ENCODE data around the gene SCGB3A1. TPM values are rescaled to one million over a fixed set of nuclear protein-coding genes. Genes with fewer than 3 reads are reported as not detected.

The SCGB3A1 gene
- total and polyA plus RNA-seq, 2 donors (not counting 1 experiment from before 2014, with no cell fraction given), result not detected

- TF ChIP-seq CTCF (IDR thresholded peaks at IDR 0.05) (no peak), EZH2 (IDR thresholded peaks at IDR 0.05; ENCODE audit: borderline replicate concordance, insufficient read depth, low read depth, low read length, poor library complexity, severe bottlenecking) (no peak)
- intact Hi-C loops (cut with micrococcal nuclease), result no loop called here
- H3K4me1 ChIP-seq (ENCODE audit: control insufficient read depth in 2 of 2, insufficient read depth in 2 of 2, low read length in 2 of 2), result no peaks in the 10 kb centered on the region
- H3K36me3 ChIP-seq (replicated peaks in 1 of 2; ENCODE audit: control extremely low read depth in 1 of 2, control insufficient read depth in 1 of 2, extremely low read depth in 1 of 2, insufficient read depth in 2 of 2, low read length in 1 of 2), result no peaks in the 10 kb centered on the region
- no peaks in the 10 kb centered on the region for H4K20me1 ChIP-seq (ENCODE audit: control insufficient read depth, insufficient read depth, low read length, poor library complexity, severe bottlenecking)
- WGBS (ENCODE audit: insufficient coverage), result 86% methylated on average over 12 of the region's 12 CpGs
- ChIA-PET CTCF (no interaction called here), POLR2A (no interaction called here)
- ATAC-seq (ENCODE audit: low read depth), result no peak
- H3K4me1 Mint-ChIP-seq, result peaks cover 2% of the 10 kb centered on the region
- H3K27ac ChIP-seq (ENCODE audit: low read length in 2 of 2), result no peak overlapping the region
- H3K9me3 Mint-ChIP-seq (ENCODE audit: insufficient read depth), result no peaks in the 10 kb centered on the region
- H3K4me3 Mint-ChIP-seq, result no peak overlapping the region
- H3K79me2 ChIP-seq (ENCODE audit: control insufficient read depth, insufficient read depth, low read length), result no peaks in the 10 kb centered on the region
- no peak overlapping the region for H3K27ac Mint-ChIP-seq
- H3K4me2 ChIP-seq (replicated peaks; ENCODE audit: low read depth, low read length, poor library complexity, severe bottlenecking), result no peak overlapping the region
- H3K4me3 ChIP-seq (ENCODE audit: control extremely low read depth in 1 of 5, extremely low read depth in 1 of 5, insufficient read depth in 1 of 5, low read depth in 2 of 5, low read length in 4 of 5), result no peak overlapping the region
- no peak for DNase-seq
- no peak overlapping the region for H2AFZ ChIP-seq (ENCODE audit: insufficient read depth, low read depth, low read length, poor library complexity, severe bottlenecking)
- no peak overlapping the region for H3K9ac ChIP-seq (ENCODE audit: low read length)
- H3K9me3 ChIP-seq (ENCODE audit: control extremely low read depth in 1 of 3, control insufficient read depth in 2 of 3, insufficient read depth in 1 of 3, low read length in 2 of 3), result no peaks in the 10 kb centered on the region
- no peaks in the 10 kb centered on the region for H3K27me3 ChIP-seq (replicated peaks in 1 of 4; ENCODE audit: control extremely low read depth in 1 of 4, control insufficient read depth in 3 of 4, insufficient read depth in 4 of 4, low read length in 3 of 4)
- H3K27me3 Mint-ChIP-seq, result no peaks in the 10 kb centered on the region
Observed at GRCh38 chr5:180627386-180628120, 36.3 kb upstream of the SCGB3A1 start.

- ChIA-PET POLR2A (no interaction called here), CTCF (no interaction called here)
- DNase-seq, result no peak
- Mint-ChIP-seq H3K4me3 (no peak overlapping the region), H3K9me3 (ENCODE audit: insufficient read depth) (no peaks in the 10 kb centered on the region), H3K4me1 (peaks cover 2% of the 10 kb centered on the region), H3K27ac (no peak overlapping the region), H3K27me3 (no peaks in the 10 kb centered on the region)
- Histone ChIP-seq H4K20me1 (ENCODE audit: control insufficient read depth, insufficient read depth, low read length, poor library complexity, severe bottlenecking) (no peaks in the 10 kb centered on the region), H3K27me3 (replicated peaks in 1 of 4; ENCODE audit: control extremely low read depth in 1 of 4, control insufficient read depth in 3 of 4, insufficient read depth in 4 of 4, low read length in 3 of 4) (no peaks in the 10 kb centered on the region), H3K79me2 (ENCODE audit: control insufficient read depth, insufficient read depth, low read length) (no peaks in the 10 kb centered on the region), H3K4me1 (ENCODE audit: control insufficient read depth in 2 of 2, insufficient read depth in 2 of 2, low read length in 2 of 2) (no peaks in the 10 kb centered on the region), H3K27ac (ENCODE audit: low read length in 2 of 2) (no peak overlapping the region), H3K4me2 (replicated peaks; ENCODE audit: low read depth, low read length, poor library complexity, severe bottlenecking) (no peak overlapping the region), H3K4me3 (ENCODE audit: control extremely low read depth in 1 of 5, extremely low read depth in 1 of 5, insufficient read depth in 1 of 5, low read depth in 2 of 5, low read length in 4 of 5) (no peak overlapping the region), H3K9ac (ENCODE audit: low read length) (no peak overlapping the region), H3K36me3 (replicated peaks in 1 of 2; ENCODE audit: control extremely low read depth in 1 of 2, control insufficient read depth in 1 of 2, extremely low read depth in 1 of 2, insufficient read depth in 2 of 2, low read length in 1 of 2) (no peaks in the 10 kb centered on the region), H2AFZ (ENCODE audit: insufficient read depth, low read depth, low read length, poor library complexity, severe bottlenecking) (no peak overlapping the region), H3K9me3 (ENCODE audit: control extremely low read depth in 1 of 3, control insufficient read depth in 2 of 3, insufficient read depth in 1 of 3, low read length in 2 of 3) (no peaks in the 10 kb centered on the region)
- TF ChIP-seq EZH2 (IDR thresholded peaks at IDR 0.05; ENCODE audit: borderline replicate concordance, insufficient read depth, low read depth, low read length, poor library complexity, severe bottlenecking) (no peak), CTCF (IDR thresholded peaks at IDR 0.05) (no peak)
- no peak for ATAC-seq (ENCODE audit: low read depth)
- intact Hi-C loops (cut with micrococcal nuclease), result no loop called here
- 70% methylated on average over 15 of the region's 15 CpGs for WGBS (ENCODE audit: insufficient coverage)
Observed at GRCh38 chr5:180626661-180627385, 35.5 kb upstream of the SCGB3A1 start.

Data from B cell (primary cell).